WERI-Rb-1 (cell line): ENCODE data around the gene ABCC12.

Source experiments
- DNase-seq: peaks from one replicate; pipeline ENCODE4 v3.0.0-alpha.2; 2020
- H3K27ac ChIP-seq: fragments of 250-450 bp; sonication (Bioruptor Pico); 2 replicates; pipeline ENCODE4 v1.5.1; 2020; ENCODE audit warnings: mild to moderate bottlenecking, moderate library complexity
- H3K27me3 ChIP-seq: fragments of 250-450 bp; sonication (Bioruptor Pico); 2 replicates; pipeline ENCODE4 v1.5.1; 2021; ENCODE audit warnings: mild to moderate bottlenecking, low read depth, moderate library complexity; ENCODE audit not compliant: insufficient read depth, severe bottlenecking
- H3K36me3 ChIP-seq: fragments of 250-450 bp; sonication (Bioruptor Pico); 2 replicates; pipeline ENCODE4 v1.5.1; 2020; ENCODE audit warnings: mild to moderate bottlenecking, moderate library complexity
- H3K4me3 ChIP-seq: 2 replicates; pipeline ENCODE4 v1.5.1; 2011; ENCODE audit warnings: low read depth, mild to moderate bottlenecking, control low read depth, low read length
- H3K9me3 ChIP-seq: fragments of 250-450 bp; sonication (Bioruptor Pico); 2 replicates; pipeline ENCODE4 v1.5.1; 2021; ENCODE audit warnings: mild to moderate bottlenecking, moderate library complexity; ENCODE audit not compliant: severe bottlenecking
- CTCF ChIP-seq: IDR thresholded peaks from 2 replicates; pipeline ENCODE4 v1.5.1; 2011; ENCODE audit warnings: low read depth, mild to moderate bottlenecking, control low read depth, inconsistent platforms, low read length

ABCC12 gene

GRCh38 chr16:48126801-48127644, 28.8 kb downstream of the ABCC12 start:
- Histone ChIP-seq H3K4me3 (no peak overlapping the region), H3K27me3 (no peaks in the 10 kb centered on the region), H3K9me3 (no peaks in the 10 kb centered on the region), H3K36me3 (no peaks in the 10 kb centered on the region), H3K27ac (no peak overlapping the region)
- DNase-seq: no peak
- TF ChIP-seq CTCF: no peak

- Histone ChIP-seq H3K27ac (no peak overlapping the region), H3K27me3 (no peaks in the 10 kb centered on the region), H3K9me3 (no peaks in the 10 kb centered on the region), H3K4me3 (no peak overlapping the region), H3K36me3 (no peaks in the 10 kb centered on the region)
- no peak for TF ChIP-seq CTCF
- DNase-seq: no peak
Measured at GRCh38 chr16:48125888-48126287, 29.9 kb downstream of the ABCC12 start.

- no peak for TF ChIP-seq CTCF
- H3K4me3 ChIP-seq: no peak overlapping the region
- no peak overlapping the region for H3K27ac ChIP-seq
- DNase-seq: no peak
- H3K27me3 ChIP-seq: no peaks in the 10 kb centered on the region
- no peaks in the 10 kb centered on the region for H3K36me3 ChIP-seq
- no peaks in the 10 kb centered on the region for H3K9me3 ChIP-seq
Measured at GRCh38 chr16:48124266-48124665, 31.5 kb downstream of the ABCC12 start.

GRCh38 chr16:48123104-48123788, 32.5 kb downstream of the ABCC12 start:
- Histone ChIP-seq H3K4me3 (no peak overlapping the region), H3K27ac (no peak overlapping the region), H3K27me3 (no peaks in the 10 kb centered on the region), H3K9me3 (no peaks in the 10 kb centered on the region), H3K36me3 (no peaks in the 10 kb centered on the region)
- DNase-seq: no peak
- no peak for TF ChIP-seq CTCF

DNA sequence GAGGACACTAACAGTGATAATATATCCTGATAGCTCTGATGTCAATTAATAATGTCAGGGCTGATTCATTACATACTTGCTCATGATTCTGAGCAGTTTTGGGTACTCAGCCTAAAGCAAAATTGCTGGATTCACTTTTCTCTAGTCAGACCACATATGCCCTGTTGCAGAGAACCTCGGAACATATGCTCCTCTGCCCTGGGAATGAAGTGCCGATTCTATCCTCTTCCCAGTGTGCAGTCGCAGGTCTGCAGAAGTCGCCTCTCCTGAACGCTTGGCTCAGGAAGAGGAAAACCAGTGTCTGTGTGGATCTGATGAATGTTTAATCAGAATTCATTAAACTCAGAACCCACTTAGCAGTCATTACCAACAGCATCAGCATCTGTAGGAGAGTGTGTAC, 34.5 kb downstream of the ABCC12 start:
- H3K9me3 ChIP-seq: no peaks in the 10 kb centered on the region
- H3K36me3 ChIP-seq: no peaks in the 10 kb centered on the region
- no peak for TF ChIP-seq CTCF
- H3K27ac ChIP-seq: no peak overlapping the region
- H3K27me3 ChIP-seq: no peaks in the 10 kb centered on the region
- no peak for DNase-seq
- no peak overlapping the region for H3K4me3 ChIP-seq
